Measurements from ENCODE around the gene RECQL. TPM values are rescaled to one million over a fixed set of nuclear protein-coding genes. Genes with fewer than 3 reads are reported as not detected.

The RECQL gene
- polyA plus RNA-seq, 1 donor (not counting 4 experiments of a cell fraction or from before 2014, with no cell fraction given) = 41.9 TPM

GRCh38 chr12:21499765-21500164 lies 1.7 kb downstream of the RECQL start:
- H3K36me3 ChIP-seq (ENCODE audit: control insufficient read depth in 2 of 2, extremely low read depth in 1 of 2, insufficient read depth in 2 of 2, low read length in 2 of 2) = peaks cover 11 to 27% of the 10 kb centered on the region in 2 experiments

GRCh38 chr12:21485998-21486397 lies 15.4 kb downstream of the RECQL start:
- no peak for FAIRE-seq
- TF ChIP-seq EZH2 (IDR thresholded peaks at IDR 0.05; ENCODE audit: low read length) (no peak), CTCF (optimal IDR thresholded peaks at IDR 0.05 in 1 of 3, IDR thresholded peaks at IDR 0.05 in 1 of 3, conservative IDR thresholded peaks at IDR 0.05 in 1 of 3; ENCODE audit: extremely low read depth in 1 of 3, insufficient read depth in 2 of 3, low read length in 3 of 3) (no peak)
- no peaks in the 10 kb centered on the region for H3K9me3 ChIP-seq (ENCODE audit: control insufficient read depth, low read depth, low read length)
- no peak overlapping the region for H3K27ac ChIP-seq (ENCODE audit: control insufficient read depth, insufficient read depth, low read length)
- H4K20me1 ChIP-seq (ENCODE audit: control insufficient read depth, extremely low read depth, insufficient read depth, low read length) = no peaks in the 10 kb centered on the region
- H2AFZ ChIP-seq (ENCODE audit: control insufficient read depth, low read length) = no peak overlapping the region
- H3K79me2 ChIP-seq (ENCODE audit: control insufficient read depth, insufficient read depth, low read length) = no peaks in the 10 kb centered on the region
- peaks cover 0 to 10% of the 10 kb centered on the region in 2 experiments for H3K36me3 ChIP-seq (ENCODE audit: control insufficient read depth in 2 of 2, extremely low read depth in 1 of 2, insufficient read depth in 2 of 2, low read length in 2 of 2)
- no peak for DNase-seq (ENCODE audit: low read depth, low spot score)
- no peak overlapping the region for H3K4me3 ChIP-seq (ENCODE audit: control insufficient read depth in 2 of 3, extremely low read depth in 1 of 3, insufficient read depth in 2 of 3, low read depth in 1 of 3, low read length in 3 of 3)
- dilution Hi-C loops (cut with MboI; ENCODE audit: extremely low pct_ligation_motif_present, low sequenced_read_pairs) = no loop called here
- no peaks in the 10 kb centered on the region for H3K9me1 ChIP-seq (ENCODE audit: control insufficient read depth, extremely low read depth, insufficient read depth, low read length)
- no peak overlapping the region for H3K4me2 ChIP-seq (ENCODE audit: control insufficient read depth, extremely low read depth, insufficient read depth, low read depth, low read length)
- H3K9ac ChIP-seq (ENCODE audit: control insufficient read depth, extremely low read depth, insufficient read depth, low read length) = no peak overlapping the region
- no peaks in the 10 kb centered on the region for H3K4me1 ChIP-seq (ENCODE audit: control insufficient read depth, extremely low read depth, insufficient read depth, low read length)
- no peaks in the 10 kb centered on the region for H3K27me3 ChIP-seq (ENCODE audit: control insufficient read depth, extremely low read depth, insufficient read depth, low read length)

More at GRCh38 chr12:21499765-21500164, 1.7 kb downstream of the RECQL start:
- Histone ChIP-seq H3K4me3 (ENCODE audit: control insufficient read depth in 2 of 3, extremely low read depth in 1 of 3, insufficient read depth in 2 of 3, low read depth in 1 of 3, low read length in 3 of 3) (no peak overlapping the region), H3K4me2 (ENCODE audit: control insufficient read depth, extremely low read depth, insufficient read depth, low read depth, low read length) (no peak overlapping the region), H3K9me3 (ENCODE audit: control insufficient read depth, low read depth, low read length) (no peaks in the 10 kb centered on the region), H2AFZ (ENCODE audit: control insufficient read depth, low read length) (no peak overlapping the region), H3K9me1 (ENCODE audit: control insufficient read depth, extremely low read depth, insufficient read depth, low read length) (no peaks in the 10 kb centered on the region), H3K27ac (ENCODE audit: control insufficient read depth, insufficient read depth, low read length) (no peak overlapping the region), H3K79me2 (ENCODE audit: control insufficient read depth, insufficient read depth, low read length) (peaks cover 43% of the 10 kb centered on the region), H4K20me1 (ENCODE audit: control insufficient read depth, extremely low read depth, insufficient read depth, low read length) (no peaks in the 10 kb centered on the region), H3K27me3 (ENCODE audit: control insufficient read depth, extremely low read depth, insufficient read depth, low read length) (no peaks in the 10 kb centered on the region), H3K9ac (ENCODE audit: control insufficient read depth, extremely low read depth, insufficient read depth, low read length) (no peak overlapping the region), H3K4me1 (ENCODE audit: control insufficient read depth, extremely low read depth, insufficient read depth, low read length) (peaks cover 13% of the 10 kb centered on the region)
- no peak for DNase-seq (ENCODE audit: low read depth, low spot score)
- dilution Hi-C loops (cut with MboI; ENCODE audit: extremely low pct_ligation_motif_present, low sequenced_read_pairs) = no loop called here
- no peak for FAIRE-seq
- TF ChIP-seq CTCF (optimal IDR thresholded peaks at IDR 0.05 in 1 of 3, IDR thresholded peaks at IDR 0.05 in 1 of 3, conservative IDR thresholded peaks at IDR 0.05 in 1 of 3; ENCODE audit: extremely low read depth in 1 of 3, insufficient read depth in 2 of 3, low read length in 3 of 3) (no peak), EZH2 (IDR thresholded peaks at IDR 0.05; ENCODE audit: low read length) (no peak)

Data from keratinocyte (primary cell).